ENCODE data around the gene ANKDD1B.
"Not testable (repeated sequence)": the region's sequence is repeated elsewhere in the genome, so short reads cannot be mapped to it uniquely, and the experiment has no call there.

ANKDD1B gene

GRCh38 chr5:75611311-75612225 is at the start of gene ANKDD1B:
Gene ANKDD1B (plus strand): TSS chr5:75611453. CDS start chr5:75611635, 182 bp downstream.
- in situ Hi-C loops (cut with MboI; ENCODE audit: low sequenced_read_pairs), result no loop called here

GRCh38 chr5:75565991-75566709 is 45.1 kb upstream of the ANKDD1B start:
- in situ Hi-C loops (cut with MboI; ENCODE audit: low sequenced_read_pairs), result not testable (repeated sequence)

- in situ Hi-C loops (cut with MboI; ENCODE audit: low sequenced_read_pairs), result no loop called here
Observed at GRCh38 chr5:75566710-75567309, 44.4 kb upstream of the ANKDD1B start.

- in situ Hi-C loops (cut with MboI; ENCODE audit: low sequenced_read_pairs), result no loop called here
Observed at GRCh38 chr5:75567710-75568109, 43.5 kb upstream of the ANKDD1B start.

- in situ Hi-C loops (cut with MboI; ENCODE audit: low sequenced_read_pairs), result no loop called here
Observed at GRCh38 chr5:75568202-75568601, 43.1 kb upstream of the ANKDD1B start.

- in situ Hi-C loops (cut with MboI; ENCODE audit: low sequenced_read_pairs), result no loop called here
Observed at GRCh38 chr5:75571547-75571946, 39.7 kb upstream of the ANKDD1B start.

GRCh38 chr5:75574791-75575190 is 36.5 kb upstream of the ANKDD1B start:
- in situ Hi-C loops (cut with MboI; ENCODE audit: low sequenced_read_pairs), result no loop called here

GRCh38 chr5:75578280-75578679 is 33.0 kb upstream of the ANKDD1B start:
- in situ Hi-C loops (cut with MboI; ENCODE audit: low sequenced_read_pairs), result not testable (repeated sequence)

- in situ Hi-C loops (cut with MboI; ENCODE audit: low sequenced_read_pairs), result no loop called here
Observed at GRCh38 chr5:75584641-75585040, 26.6 kb upstream of the ANKDD1B start.

GRCh38 chr5:75588666-75589065 is 22.6 kb upstream of the ANKDD1B start:
- in situ Hi-C loops (cut with MboI; ENCODE audit: low sequenced_read_pairs), result no loop called here

GRCh38 chr5:75600535-75600934 is 10.7 kb upstream of the ANKDD1B start:
- in situ Hi-C loops (cut with MboI; ENCODE audit: low sequenced_read_pairs), result no loop called here

- in situ Hi-C loops (cut with MboI; ENCODE audit: low sequenced_read_pairs), result no loop called here
Observed at GRCh38 chr5:75601567-75601966, 9.7 kb upstream of the ANKDD1B start.

- in situ Hi-C loops (cut with MboI; ENCODE audit: low sequenced_read_pairs), result no loop called here
Observed at GRCh38 chr5:75601996-75602395, 9.3 kb upstream of the ANKDD1B start.

GRCh38 chr5:75603371-75603770 is 7.9 kb upstream of the ANKDD1B start:
- in situ Hi-C loops (cut with MboI; ENCODE audit: low sequenced_read_pairs), result no loop called here

GRCh38 chr5:75603821-75604220 is 7.4 kb upstream of the ANKDD1B start:
- in situ Hi-C loops (cut with MboI; ENCODE audit: low sequenced_read_pairs), result no loop called here

- in situ Hi-C loops (cut with MboI; ENCODE audit: low sequenced_read_pairs), result not testable (repeated sequence)
Observed at GRCh38 chr5:75607341-75607740, 3.9 kb upstream of the ANKDD1B start.

- in situ Hi-C loops (cut with MboI; ENCODE audit: low sequenced_read_pairs), result no loop called here
Observed at GRCh38 chr5:75608870-75609269, 2.4 kb upstream of the ANKDD1B start.

- in situ Hi-C loops (cut with MboI; ENCODE audit: low sequenced_read_pairs), result no loop called here
Observed at GRCh38 chr5:75610201-75610600, 1.1 kb upstream of the ANKDD1B start.

- in situ Hi-C loops (cut with MboI; ENCODE audit: low sequenced_read_pairs), result not testable (repeated sequence)
Observed at GRCh38 chr5:75610859-75611310, 368 bp upstream of the ANKDD1B start.

- in situ Hi-C loops (cut with MboI; ENCODE audit: low sequenced_read_pairs), result no loop called here
Observed at GRCh38 chr5:75612226-75612569, 945 bp downstream of the ANKDD1B start.

- in situ Hi-C loops (cut with MboI; ENCODE audit: low sequenced_read_pairs), result no loop called here
Observed at GRCh38 chr5:75612901-75613300, 1.6 kb downstream of the ANKDD1B start.

GRCh38 chr5:75614176-75614575 is 2.9 kb downstream of the ANKDD1B start:
- in situ Hi-C loops (cut with MboI; ENCODE audit: low sequenced_read_pairs), result no loop called here

Measured in hTERT RPE-1 (cell line).